ENCODE measurements around the gene MRPL20. TPM values are rescaled to one million over a fixed set of nuclear protein-coding genes. Genes with fewer than 3 reads are reported as not detected.
"Not testable (repeated sequence)": the region's sequence is repeated elsewhere in the genome, so short reads cannot be mapped to it uniquely, and the experiment has no call there.

Gene MRPL20
- 100 to 1,000 TPM in 3 of 7 donors, 10 to 100 TPM in 4; 67.4 to 144 (median 91.3) TPM for total RNA-seq
- polyA plus RNA-seq = 100 to 1,000 TPM; 101 to 168 (median 122) TPM
- long read RNA-seq, donor 1, transcript MRPL20-201 (4 exons, 721 nt) = major isoform, 59 of 64 reads
- long read RNA-seq, donor 1, partial matches to known transcripts = 5 of 64 reads
- long read RNA-seq, donor 1, other reads (novel, unspliced or antisense) = 0 of 64 reads
- long read RNA-seq, donor 2, transcript MRPL20-201 (4 exons, 721 nt) = major isoform, 42 of 43 reads
- long read RNA-seq, donor 2, partial matches to known transcripts = 0 of 43 reads
- long read RNA-seq, donor 2, other reads (novel, unspliced or antisense) = 0 of 43 reads

GRCh38 chr1:1406821-1407635 is at the start of gene MRPL20:
Gene MRPL20 (minus strand): TSS chr1:1407293. CDS start chr1:1407217, 76 bp downstream.
- DNase-seq = peak; percentile 97
- intact Hi-C loops (cut with DNase I; ENCODE audit: low total_unique reads) = no loop called here
- H3K36me3 ChIP-seq = peaks cover 0 to 53% (median 37%) of the 10 kb centered on the region in 6 donors
- 0 to 1% (median 1%) methylated on average over 49 to 98 of the region's 98 CpGs for WGBS, 5 donors
- TF ChIP-seq POLR2A (IDR thresholded peaks at IDR 0.05) (peak; percentile 45 to 73 (median 69)), POLR2AphosphoS5 (IDR thresholded peaks at IDR 0.05) (peak; percentile 97 to 99 (median 98)), CTCF (IDR thresholded peaks at IDR 0.05 in 8 of 11, conservative IDR thresholded peaks at IDR 0.05 in 3 of 11) (peak in 2 of 11 experiments; percentile 19 to 23)
- H3K27ac ChIP-seq = peak within 1 kb of the TSS; percentile 86 to 94 (median 90)
- peak within 1 kb of the TSS; percentile 76 to 100 (median 100) for H3K4me3 ChIP-seq
- peaks cover 0 to under 1% (median 0%) of the 10 kb centered on the region in 8 donors for H3K9me3 ChIP-seq
- H3K4me1 ChIP-seq = peaks cover 20 to 74% (median 53%) of the 10 kb centered on the region in 6 donors
- no peaks in the 10 kb centered on the region for H3K27me3 ChIP-seq (replicated peaks in 1 of 7)

- WGBS, 5 donors = 71 to 91% (median 86%) methylated on average over 12 to 17 of the region's 22 CpGs
- intact Hi-C loops (cut with DNase I; ENCODE audit: low total_unique reads); DNase-seq; H3K36me3 ChIP-seq; H3K4me1 ChIP-seq; H3K27ac ChIP-seq; H3K9me3 ChIP-seq; H3K4me3 ChIP-seq: not testable (repeated sequence)
- H3K27me3 ChIP-seq (replicated peaks in 1 of 7) = peaks cover 0 to 33% (median 0%) of the 10 kb centered on the region in 7 donors
Measured at GRCh38 chr1:1456683-1457255, 49.7 kb upstream of the MRPL20 start.

GRCh38 chr1:1455934-1456333 is 48.8 kb upstream of the MRPL20 start:
- intact Hi-C loops (cut with DNase I; ENCODE audit: low total_unique reads); H3K4me1 ChIP-seq; H3K36me3 ChIP-seq; H3K27ac ChIP-seq; H3K9me3 ChIP-seq; H3K4me3 ChIP-seq; DNase-seq: not testable (repeated sequence)
- 83 to 100% (median 100%) methylated on average over 1 to 3 of the region's 15 CpGs; no CpG with 5 or more reads in 1 of the 5 donors for WGBS, 5 donors
- peaks cover 0 to 24% (median 0%) of the 10 kb centered on the region in 7 donors for H3K27me3 ChIP-seq (replicated peaks in 1 of 7)

GRCh38 chr1:1455366-1455884 is 48.3 kb upstream of the MRPL20 start:
- WGBS, 5 donors = 80 to 92% (median 85%) methylated on average over 20 to 30 of the region's 30 CpGs
- no peak overlapping the region for H3K4me3 ChIP-seq
- no peaks in the 10 kb centered on the region for H3K9me3 ChIP-seq
- no peaks in the 10 kb centered on the region for H3K4me1 ChIP-seq
- no peak for DNase-seq
- no peaks in the 10 kb centered on the region for H3K36me3 ChIP-seq
- H3K27ac ChIP-seq = no peak overlapping the region
- H3K27me3 ChIP-seq (replicated peaks in 1 of 7) = peaks cover 0 to 24% (median 0%) of the 10 kb centered on the region in 7 donors
- intact Hi-C loops (cut with DNase I; ENCODE audit: low total_unique reads) = no loop called here
- no peak for TF ChIP-seq POLR2AphosphoS5 (IDR thresholded peaks at IDR 0.05)
- no peak for TF ChIP-seq POLR2A (IDR thresholded peaks at IDR 0.05)
- no peak for TF ChIP-seq CTCF (IDR thresholded peaks at IDR 0.05 in 8 of 11, conservative IDR thresholded peaks at IDR 0.05 in 3 of 11)

- WGBS, 5 donors = 77 to 96% (median 81%) methylated on average over 12 to 37 of the region's 41 CpGs
- H3K36me3 ChIP-seq; H3K4me3 ChIP-seq; DNase-seq; H3K27ac ChIP-seq; H3K9me3 ChIP-seq; intact Hi-C loops (cut with DNase I; ENCODE audit: low total_unique reads); H3K4me1 ChIP-seq: not testable (repeated sequence)
- H3K27me3 ChIP-seq (replicated peaks in 1 of 7) = peaks cover 0 to 18% (median 0%) of the 10 kb centered on the region in 7 donors
Measured at GRCh38 chr1:1454286-1455056, 47.4 kb upstream of the MRPL20 start.

All from spleen (tissue), 13 donors.